ENCODE measurements around the gene RAET1G.
A peak's percentile ranks its signal among the peaks of the same experiment; 100 is the strongest.

The RAET1G gene

DNA sequence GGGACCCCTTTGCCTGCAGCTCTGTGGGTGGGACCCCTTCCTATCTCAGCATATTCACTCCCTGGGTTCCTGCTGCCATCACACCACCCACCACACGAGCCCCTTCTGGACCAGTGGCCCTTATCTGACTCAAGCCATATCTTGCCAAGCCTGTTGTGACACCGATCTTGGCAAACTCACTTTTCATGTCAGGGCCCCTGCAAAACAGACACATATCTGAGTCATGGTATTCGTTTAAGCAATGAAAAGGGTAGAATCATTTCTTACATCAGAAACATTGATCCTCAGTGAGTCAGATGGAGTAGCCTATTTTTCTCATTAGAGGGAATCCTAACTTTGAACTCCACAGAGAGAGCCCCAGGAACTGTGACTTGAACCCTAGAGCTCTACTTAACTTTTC lies 35.6 kb downstream of the RAET1G start:
- peak; percentile 86 for DNase-seq (ENCODE audit: low spot score)
- POLR2A ChIA-PET (ENCODE audit: low non-redundant PET), result no interaction called here
- TF ChIP-seq, protein P1, sequence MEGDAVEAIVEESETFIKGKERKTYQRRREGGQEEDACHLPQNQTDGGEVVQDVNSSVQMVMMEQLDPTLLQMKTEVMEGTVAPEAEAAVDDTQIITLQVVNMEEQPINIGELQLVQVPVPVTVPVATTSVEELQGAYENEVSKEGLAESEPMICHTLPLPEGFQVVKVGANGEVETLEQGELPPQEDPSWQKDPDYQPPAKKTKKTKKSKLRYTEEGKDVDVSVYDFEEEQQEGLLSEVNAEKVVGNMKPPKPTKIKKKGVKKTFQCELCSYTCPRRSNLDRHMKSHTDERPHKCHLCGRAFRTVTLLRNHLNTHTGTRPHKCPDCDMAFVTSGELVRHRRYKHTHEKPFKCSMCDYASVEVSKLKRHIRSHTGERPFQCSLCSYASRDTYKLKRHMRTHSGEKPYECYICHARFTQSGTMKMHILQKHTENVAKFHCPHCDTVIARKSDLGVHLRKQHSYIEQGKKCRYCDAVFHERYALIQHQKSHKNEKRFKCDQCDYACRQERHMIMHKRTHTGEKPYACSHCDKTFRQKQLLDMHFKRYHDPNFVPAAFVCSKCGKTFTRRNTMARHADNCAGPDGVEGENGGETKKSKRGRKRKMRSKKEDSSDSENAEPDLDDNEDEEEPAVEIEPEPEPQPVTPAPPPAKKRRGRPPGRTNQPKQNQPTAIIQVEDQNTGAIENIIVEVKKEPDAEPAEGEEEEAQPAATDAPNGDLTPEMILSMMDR (conservative IDR thresholded peaks at IDR 0.05; ENCODE audit: low read depth), result no peak
- H3K27ac ChIP-seq, result peak overlapping the region; percentile 94
- CTCF ChIA-PET, result interaction anchor here (0.6 kb wide), 1 partner anchor 62 kb away, joined by 3 read pairs; no protein-coding TSS in a partner anchor

DNA sequence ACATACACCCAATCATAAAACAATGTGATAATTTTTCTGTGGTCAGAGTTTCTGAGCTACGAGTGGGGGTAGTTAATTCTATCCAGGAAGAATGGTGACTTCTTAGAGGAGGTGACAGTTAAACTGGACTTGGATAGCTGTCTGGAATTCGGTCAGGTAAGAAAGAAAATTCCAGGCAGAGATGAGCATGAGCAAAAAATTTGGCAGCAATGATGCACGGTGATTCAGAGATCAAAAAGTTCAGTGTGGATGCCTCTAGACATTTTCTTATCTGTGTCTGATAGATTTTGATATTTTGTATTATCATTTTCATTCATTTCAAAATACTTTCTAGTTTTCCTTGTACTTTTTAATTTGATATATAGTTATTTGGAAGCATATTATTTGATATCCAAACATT lies 37.0 kb downstream of the RAET1G start:
- POLR2A ChIA-PET (ENCODE audit: low non-redundant PET), result no interaction called here
- CTCF ChIA-PET, result interaction anchor here (0.6 to 1.4 kb wide), 2 partner anchors 51 to 54 kb away, joined by 3 read pairs; no protein-coding TSS in a partner anchor

DNA sequence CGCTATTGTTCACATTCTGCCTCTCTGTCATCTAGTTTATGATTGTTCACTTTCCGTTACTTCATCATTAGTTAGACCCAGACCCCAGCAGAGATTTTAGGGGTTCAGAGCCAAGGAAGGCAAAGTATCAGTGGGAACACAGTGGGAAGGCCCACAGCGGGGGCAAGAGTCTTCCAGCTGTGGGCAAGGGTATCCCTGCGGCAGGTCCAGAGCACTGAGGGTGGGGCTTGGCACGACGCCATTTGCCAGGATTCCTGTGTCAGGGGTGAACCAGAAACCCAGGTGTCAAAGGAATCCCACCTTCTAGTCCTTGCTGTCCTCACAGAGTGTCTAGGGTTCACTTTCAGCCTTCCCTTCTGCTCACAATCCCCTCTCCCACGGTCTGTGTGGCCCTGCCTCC lies 38.3 kb downstream of the RAET1G start:
- peak overlapping the region; percentile 61 for H3K27ac ChIP-seq
- ChIA-PET POLR2A (ENCODE audit: low non-redundant PET) (no interaction called here), CTCF (interaction anchor here (0.8 to 1.2 kb wide), 2 partner anchors 19 to 43 kb away, joined by 3 read pairs; no protein-coding TSS in a partner anchor)
- TF ChIP-seq, protein P1 (conservative IDR thresholded peaks at IDR 0.05; ENCODE audit: low read depth), result no peak
- no peak for DNase-seq (ENCODE audit: low spot score)

More for the DNA sequence above, 37.0 kb downstream of the RAET1G start:
- no peak for DNase-seq (ENCODE audit: low spot score)
- H3K27ac ChIP-seq, result peak overlapping the region; percentile 94
- TF ChIP-seq, protein P1 (conservative IDR thresholded peaks at IDR 0.05; ENCODE audit: low read depth), result no peak

DNA sequence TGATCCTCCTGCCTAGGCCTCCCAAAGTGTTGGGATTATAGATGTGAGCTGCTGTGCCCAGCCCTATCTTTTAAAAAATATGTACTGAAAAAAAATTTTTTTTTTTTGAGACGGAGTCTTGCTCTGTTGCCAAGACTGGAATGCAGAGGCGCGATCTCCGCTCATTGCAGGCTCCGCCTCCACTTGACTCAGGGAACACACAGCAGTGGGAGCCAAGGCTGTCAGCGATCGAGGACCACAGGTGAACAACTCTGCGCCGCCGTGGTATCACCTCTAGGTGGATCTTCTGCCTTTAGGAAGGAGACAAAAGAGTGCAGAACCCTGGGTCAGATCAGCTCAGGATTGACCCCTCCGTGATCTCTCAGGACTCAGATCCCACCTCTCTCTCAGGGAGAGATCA lies 38.7 kb downstream of the RAET1G start:
- TF ChIP-seq, protein P1 (conservative IDR thresholded peaks at IDR 0.05; ENCODE audit: low read depth), result no peak
- POLR2A ChIA-PET (ENCODE audit: low non-redundant PET), result no interaction called here
- H3K27ac ChIP-seq, result peak overlapping the region; percentile 61
- DNase-seq (ENCODE audit: low spot score), result no peak
- CTCF ChIA-PET, result interaction anchor here (0.8 to 1.2 kb wide), 2 partner anchors 19 to 42 kb away, joined by 3 read pairs; no protein-coding TSS in a partner anchor

DNA sequence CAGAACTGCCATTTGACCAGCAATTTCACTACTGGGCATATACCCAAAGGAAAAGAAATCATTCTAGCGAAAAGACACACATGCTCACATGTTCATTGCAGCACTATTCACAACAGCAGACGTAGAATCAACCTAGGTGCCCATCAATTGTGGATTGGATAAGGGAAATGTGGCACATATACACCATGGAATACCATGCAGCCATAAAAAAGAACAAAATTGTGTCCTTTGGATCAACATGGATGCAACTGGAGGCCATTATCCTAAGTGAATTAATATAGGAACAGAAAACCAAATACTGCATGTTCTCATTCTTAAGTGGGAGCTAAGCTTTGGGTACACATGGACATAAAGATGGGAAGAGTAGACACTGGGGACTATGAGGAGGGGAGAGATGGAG lies 41.1 kb downstream of the RAET1G start:
- TF ChIP-seq, protein P1 (conservative IDR thresholded peaks at IDR 0.05; ENCODE audit: low read depth), result no peak
- CTCF ChIA-PET, result interaction anchor here (0.7 kb wide), 1 partner anchor 62 kb away, joined by 5 read pairs; no protein-coding TSS in a partner anchor
- no peak overlapping the region for H3K27ac ChIP-seq
- no peak for DNase-seq (ENCODE audit: low spot score)
- POLR2A ChIA-PET (ENCODE audit: low non-redundant PET), result no interaction called here

DNA sequence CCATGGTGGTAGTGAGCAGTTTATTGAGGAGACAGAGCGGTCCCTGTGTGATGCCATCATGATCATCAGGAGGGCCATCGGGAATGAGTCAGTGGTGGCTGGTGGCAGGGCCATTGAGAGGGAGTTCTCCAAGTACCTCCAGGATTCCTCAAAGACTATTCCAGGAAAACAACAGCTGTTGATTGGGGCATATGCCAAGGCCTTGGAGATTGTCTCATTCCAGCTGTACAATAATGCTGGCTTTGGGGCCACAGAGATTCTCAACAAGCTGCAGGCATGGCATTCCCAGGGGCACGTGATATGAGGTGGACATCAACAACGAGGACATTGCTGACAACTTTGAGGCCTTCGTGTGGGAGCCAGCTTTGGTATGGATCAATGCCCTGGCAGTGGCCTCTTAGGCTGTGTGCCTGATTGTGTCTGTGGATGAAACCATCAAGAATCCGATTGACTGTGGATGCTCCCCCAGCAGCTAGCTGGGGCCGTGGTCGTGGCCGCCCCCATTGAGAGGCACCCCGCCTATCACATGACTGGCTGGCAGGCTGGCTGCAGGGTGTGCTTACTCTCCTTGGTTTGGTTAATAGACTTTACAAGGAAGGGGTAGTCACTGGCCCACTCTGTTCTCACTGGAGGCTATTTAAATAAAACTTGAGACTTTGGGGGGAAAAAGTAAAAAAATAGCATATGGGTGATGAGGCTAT lies 41.7 kb downstream of the RAET1G start:
- TF ChIP-seq, protein P1 (conservative IDR thresholded peaks at IDR 0.05; ENCODE audit: low read depth), result no peak
- no peak overlapping the region for H3K27ac ChIP-seq
- CTCF ChIA-PET, result no interaction called here
- DNase-seq (ENCODE audit: low spot score), result no peak
- POLR2A ChIA-PET (ENCODE audit: low non-redundant PET), result no interaction called here
